ENCODE results near the gene ZNF771.

The ZNF771 gene

GRCh38 chr16:30375864-30376263, 31.5 kb upstream of the ZNF771 start:
- TF ChIP-seq, protein P1, sequence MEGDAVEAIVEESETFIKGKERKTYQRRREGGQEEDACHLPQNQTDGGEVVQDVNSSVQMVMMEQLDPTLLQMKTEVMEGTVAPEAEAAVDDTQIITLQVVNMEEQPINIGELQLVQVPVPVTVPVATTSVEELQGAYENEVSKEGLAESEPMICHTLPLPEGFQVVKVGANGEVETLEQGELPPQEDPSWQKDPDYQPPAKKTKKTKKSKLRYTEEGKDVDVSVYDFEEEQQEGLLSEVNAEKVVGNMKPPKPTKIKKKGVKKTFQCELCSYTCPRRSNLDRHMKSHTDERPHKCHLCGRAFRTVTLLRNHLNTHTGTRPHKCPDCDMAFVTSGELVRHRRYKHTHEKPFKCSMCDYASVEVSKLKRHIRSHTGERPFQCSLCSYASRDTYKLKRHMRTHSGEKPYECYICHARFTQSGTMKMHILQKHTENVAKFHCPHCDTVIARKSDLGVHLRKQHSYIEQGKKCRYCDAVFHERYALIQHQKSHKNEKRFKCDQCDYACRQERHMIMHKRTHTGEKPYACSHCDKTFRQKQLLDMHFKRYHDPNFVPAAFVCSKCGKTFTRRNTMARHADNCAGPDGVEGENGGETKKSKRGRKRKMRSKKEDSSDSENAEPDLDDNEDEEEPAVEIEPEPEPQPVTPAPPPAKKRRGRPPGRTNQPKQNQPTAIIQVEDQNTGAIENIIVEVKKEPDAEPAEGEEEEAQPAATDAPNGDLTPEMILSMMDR (IDR thresholded peaks at IDR 0.05; ENCODE audit: low read depth, low read length) = no peak
- no peak overlapping the region for H3K4me3 ChIP-seq (ENCODE audit: low read depth, low read length)
- no peak for DNase-seq (ENCODE audit: low read depth, low spot score)
- in situ Hi-C loops (cut with HindIII; ENCODE audit: low sequenced_read_pairs) = no loop called here

DNA sequence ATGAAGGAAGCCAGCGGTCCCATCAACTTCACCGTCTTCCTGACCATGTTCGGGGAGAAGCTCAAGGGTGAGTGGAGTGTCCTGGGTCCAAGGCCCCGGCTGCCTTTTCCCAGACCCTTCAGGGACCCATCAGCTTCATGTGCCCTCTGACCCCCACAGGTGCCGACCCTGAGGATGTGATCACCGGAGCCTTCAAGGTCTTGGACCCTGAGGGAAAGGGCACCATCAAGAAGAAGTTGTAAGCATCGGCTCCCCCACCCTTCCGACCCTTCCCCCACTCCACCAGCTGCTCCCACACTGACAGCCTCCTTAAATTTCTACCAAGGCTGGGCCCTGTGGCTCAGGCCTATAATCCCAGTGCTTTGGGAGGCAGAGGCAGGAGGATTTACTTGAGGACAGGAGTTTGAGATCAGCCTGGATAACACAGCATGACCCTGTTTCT, 30.9 kb upstream of the ZNF771 start:
- TF ChIP-seq, protein P1 (IDR thresholded peaks at IDR 0.05; ENCODE audit: low read depth, low read length) = no peak
- no peak for DNase-seq (ENCODE audit: low read depth, low spot score)
- H3K4me3 ChIP-seq (ENCODE audit: low read depth, low read length) = no peak overlapping the region
- in situ Hi-C loops (cut with HindIII; ENCODE audit: low sequenced_read_pairs) = no loop called here

- in situ Hi-C loops (cut with HindIII; ENCODE audit: low sequenced_read_pairs) = no loop called here
- TF ChIP-seq, protein P1 (IDR thresholded peaks at IDR 0.05; ENCODE audit: low read depth, low read length) = no peak
- no peak for DNase-seq (ENCODE audit: low read depth, low spot score)
- H3K4me3 ChIP-seq (ENCODE audit: low read depth, low read length) = peak overlapping the region; percentile 54
Observed at GRCh38 chr16:30377050-30377811, 30.2 kb upstream of the ZNF771 start.

DNA sequence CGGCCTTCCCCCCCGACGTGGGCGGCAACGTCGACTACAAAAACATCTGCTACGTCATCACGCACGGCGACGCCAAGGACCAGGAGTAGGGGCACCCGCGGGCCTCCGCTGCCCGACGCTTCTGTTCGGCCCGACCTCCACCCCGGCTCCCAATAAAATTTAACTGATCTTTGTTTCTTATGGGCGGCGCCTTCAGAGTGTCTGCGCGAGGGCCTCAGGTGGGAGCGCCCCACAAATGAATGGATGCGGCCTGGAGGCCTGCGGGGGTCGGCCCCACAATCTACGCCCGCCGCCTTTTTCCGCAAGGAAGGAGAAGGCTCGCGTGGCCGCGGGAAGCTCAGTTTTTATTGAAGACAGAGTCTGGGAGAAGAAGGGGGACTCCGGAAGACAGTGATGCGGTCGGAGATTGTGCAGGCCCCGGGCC, 29.6 kb upstream of the ZNF771 start:
- DNase-seq (ENCODE audit: low read depth, low spot score) = peak; percentile 86
- TF ChIP-seq, protein P1 (IDR thresholded peaks at IDR 0.05; ENCODE audit: low read depth, low read length) = no peak
- H3K4me3 ChIP-seq (ENCODE audit: low read depth, low read length) = peak overlapping the region; percentile 54
- in situ Hi-C loops (cut with HindIII; ENCODE audit: low sequenced_read_pairs) = no loop called here

GRCh38 chr16:30378236-30379157, 28.9 kb upstream of the ZNF771 start:
- H3K4me3 ChIP-seq (ENCODE audit: low read depth, low read length) = peak overlapping the region; percentile 54
- TF ChIP-seq, protein P1 (IDR thresholded peaks at IDR 0.05; ENCODE audit: low read depth, low read length) = peak; percentile 35
- in situ Hi-C loops (cut with HindIII; ENCODE audit: low sequenced_read_pairs) = no loop called here
- DNase-seq (ENCODE audit: low read depth, low spot score) = peak; percentile 99

GRCh38 chr16:30379158-30379783, 28.1 kb upstream of the ZNF771 start:
- H3K4me3 ChIP-seq (ENCODE audit: low read depth, low read length) = peak overlapping the region; percentile 54
- in situ Hi-C loops (cut with HindIII; ENCODE audit: low sequenced_read_pairs) = no loop called here
- TF ChIP-seq, protein P1 (IDR thresholded peaks at IDR 0.05; ENCODE audit: low read depth, low read length) = no peak
- no peak for DNase-seq (ENCODE audit: low read depth, low spot score)

Data from astrocyte of the spinal cord (primary cell).